Tibial nerve (tissue), 3 donors: ENCODE data around the gene SEMA3A.

Experiments used
- CTCF ChIP-seq, 5 experiments: fragments of 200-600 bp in 3 of 5; fragments of 450-650 bp in 2 of 5; sonication (generic) in 3 of 5; IDR thresholded peaks; one replicate each; pipeline ENCODE4 v1.5.1; 2016 to 2019; ENCODE audit warnings: antibody characterized with exemption in 5 of 5, mild to moderate bottlenecking in 3 of 5, moderate library complexity in 2 of 5
- POLR2A ChIP-seq, 2 donors: fragments of 450-650 bp; IDR thresholded peaks; one replicate each; pipeline ENCODE4 v1.6.1; 2017; ENCODE audit warnings: antibody characterized with exemption in 2 of 2, mild to moderate bottlenecking in 2 of 2, moderate library complexity in 2 of 2

- no peak for TF ChIP-seq CTCF (IDR thresholded peaks at IDR 0.05)
- no peak for TF ChIP-seq POLR2A (IDR thresholded peaks at IDR 0.05)
Measured at GRCh38 chr7:84176716-84177115, 17.9 kb downstream of the SEMA3A start.
